Choroid plexus epithelial cell (primary cell): ENCODE data around the gene PRTG.

Source experiments
- DNase-seq: peaks from one replicate; pipeline ENCODE4 v3.0.0-alpha.2; 2010; ENCODE audit warnings: low read depth
- H3K4me3 ChIP-seq: 2 replicates; pipeline ENCODE4 v1.5.1; 2011; ENCODE audit warnings: low read depth, mild to moderate bottlenecking, control low read depth, low read length, moderate library complexity
- TF ChIP-seq, protein P1 (sequence below): conservative IDR thresholded peaks from 2 replicates; pipeline ENCODE4 v1.5.1; 2011; ENCODE audit warnings: low read depth, mild to moderate bottlenecking, control low read depth, inconsistent platforms, low read length, moderate library complexity

PRTG gene

GRCh38 chr15:55659481-55659880, 83.5 kb downstream of the PRTG start:
- no peak overlapping the region for H3K4me3 ChIP-seq
- TF ChIP-seq, protein P1, sequence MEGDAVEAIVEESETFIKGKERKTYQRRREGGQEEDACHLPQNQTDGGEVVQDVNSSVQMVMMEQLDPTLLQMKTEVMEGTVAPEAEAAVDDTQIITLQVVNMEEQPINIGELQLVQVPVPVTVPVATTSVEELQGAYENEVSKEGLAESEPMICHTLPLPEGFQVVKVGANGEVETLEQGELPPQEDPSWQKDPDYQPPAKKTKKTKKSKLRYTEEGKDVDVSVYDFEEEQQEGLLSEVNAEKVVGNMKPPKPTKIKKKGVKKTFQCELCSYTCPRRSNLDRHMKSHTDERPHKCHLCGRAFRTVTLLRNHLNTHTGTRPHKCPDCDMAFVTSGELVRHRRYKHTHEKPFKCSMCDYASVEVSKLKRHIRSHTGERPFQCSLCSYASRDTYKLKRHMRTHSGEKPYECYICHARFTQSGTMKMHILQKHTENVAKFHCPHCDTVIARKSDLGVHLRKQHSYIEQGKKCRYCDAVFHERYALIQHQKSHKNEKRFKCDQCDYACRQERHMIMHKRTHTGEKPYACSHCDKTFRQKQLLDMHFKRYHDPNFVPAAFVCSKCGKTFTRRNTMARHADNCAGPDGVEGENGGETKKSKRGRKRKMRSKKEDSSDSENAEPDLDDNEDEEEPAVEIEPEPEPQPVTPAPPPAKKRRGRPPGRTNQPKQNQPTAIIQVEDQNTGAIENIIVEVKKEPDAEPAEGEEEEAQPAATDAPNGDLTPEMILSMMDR, result no peak
- DNase-seq, result no peak

DNA sequence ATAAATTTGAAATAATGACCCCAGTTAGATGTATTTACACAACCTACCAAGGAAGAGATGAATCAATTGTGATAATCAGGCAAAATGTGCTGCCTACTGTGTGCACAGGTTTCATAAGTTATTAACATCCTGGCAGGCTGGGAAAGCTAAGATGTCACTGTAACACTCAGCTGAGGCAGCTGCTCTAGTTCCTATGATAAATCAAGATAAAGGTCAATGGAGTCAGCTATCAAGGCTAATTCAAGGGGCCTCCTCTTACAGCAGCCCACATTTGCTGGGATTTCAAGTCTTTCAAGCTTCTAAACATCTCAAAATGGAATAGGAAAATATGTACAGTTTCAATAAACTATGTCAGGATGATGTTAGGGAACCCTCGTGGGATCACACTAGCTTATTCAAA, 84.1 kb downstream of the PRTG start:
- TF ChIP-seq, protein P1, result no peak

GRCh38 chr15:55654561-55655031, 88.4 kb downstream of the PRTG start:
- DNase-seq, result peak; percentile 66
- TF ChIP-seq, protein P1, result no peak
- H3K4me3 ChIP-seq, result no peak overlapping the region

More for the DNA sequence above, 84.1 kb downstream of the PRTG start:
- no peak overlapping the region for H3K4me3 ChIP-seq
- DNase-seq, result no peak

DNA sequence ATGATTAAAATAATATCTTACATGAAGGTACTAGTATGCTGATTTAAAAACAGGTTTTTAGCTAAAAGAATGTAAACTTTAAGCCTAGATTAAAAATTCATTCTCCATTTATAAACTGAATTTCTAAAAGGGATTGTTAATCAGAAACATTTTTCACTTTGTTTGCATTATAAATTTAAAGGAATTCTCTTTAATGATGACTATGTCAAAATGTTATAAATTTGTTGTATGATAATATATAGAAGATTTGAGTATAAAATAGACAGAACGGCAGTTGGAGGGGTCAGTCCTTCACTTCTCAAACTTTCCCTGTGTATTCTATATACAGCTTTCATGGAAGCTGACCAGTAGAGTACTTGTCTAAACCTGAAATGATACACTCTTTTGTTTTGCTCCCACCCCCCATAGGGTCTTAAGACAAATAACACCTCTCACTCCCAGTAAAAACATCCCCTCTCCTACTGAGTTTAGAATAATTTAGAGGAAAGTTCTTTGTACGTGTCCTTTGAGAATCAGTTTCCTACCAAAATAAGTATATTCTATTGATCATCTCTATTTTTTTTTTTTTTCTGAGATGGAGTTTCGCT, 90.0 kb downstream of the PRTG start:
- H3K4me3 ChIP-seq, result no peak overlapping the region
- TF ChIP-seq, protein P1, result no peak
- no peak for DNase-seq

GRCh38 chr15:55652359-55652758, 90.6 kb downstream of the PRTG start:
- no peak overlapping the region for H3K4me3 ChIP-seq
- TF ChIP-seq, protein P1, result no peak
- no peak for DNase-seq

DNA sequence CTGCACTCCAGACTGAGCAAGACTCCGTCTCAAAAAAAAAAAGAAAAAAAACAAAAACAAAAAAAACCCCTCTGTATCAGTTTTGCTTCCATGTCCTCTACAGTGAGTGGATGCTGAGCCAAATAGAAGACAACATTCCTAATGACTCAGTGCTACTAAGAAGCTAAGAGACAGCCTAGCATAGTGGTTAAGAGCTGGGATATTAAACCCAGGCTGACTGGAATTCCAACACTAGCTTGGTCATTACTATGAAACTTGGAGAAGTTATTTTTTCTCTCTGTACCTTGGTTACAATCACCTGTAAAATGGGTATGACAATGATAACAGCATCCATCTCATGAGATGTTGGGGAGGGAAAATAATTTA, 93.9 kb downstream of the PRTG start:
- peak; percentile 70 for DNase-seq
- TF ChIP-seq, protein P1, result no peak
- H3K4me3 ChIP-seq, result no peak overlapping the region

- TF ChIP-seq, protein P1, result no peak
- no peak for DNase-seq
- H3K4me3 ChIP-seq, result no peak overlapping the region
These were observed 104.2 kb downstream of the PRTG start for GRCh38 chr15:55638764-55639163.
